HG03558 (cell line): ENCODE measurements around the gene P2RY6.
"Not testable (repeated sequence)": the region's sequence is repeated elsewhere in the genome, so short reads cannot be mapped to it uniquely, and the experiment has no call there.

Source experiments
- ATAC-seq: cut with Tn5 transposase; IDR thresholded peaks from one replicate; pipeline ENCODE4 v1.9.1; 2021; ENCODE audit warnings: moderate number of reproducible peaks; ENCODE audit not compliant: unreplicated experiment; ENCODE audit errors: extremely low read depth

P2RY6 gene

GRCh38 chr11:73271936-73272679 is at the start of gene P2RY6:
TSS of gene P2RY6 (plus strand) at chr11:73272338. CDS start at chr11:73296519, 24,181 bp downstream.
- ATAC-seq, result no peak

GRCh38 chr11:73223998-73224730 is 48.0 kb upstream of the P2RY6 start:
- no peak for ATAC-seq

- ATAC-seq, result no peak
Measured at GRCh38 chr11:73225001-73225686, 47.0 kb upstream of the P2RY6 start.

GRCh38 chr11:73225851-73226250 is 46.3 kb upstream of the P2RY6 start:
- no peak for ATAC-seq

GRCh38 chr11:73226297-73227006 is 45.7 kb upstream of the P2RY6 start:
- ATAC-seq, result no peak

GRCh38 chr11:73227571-73228211 is 44.4 kb upstream of the P2RY6 start:
- ATAC-seq, result no peak

GRCh38 chr11:73228268-73229134 is 43.6 kb upstream of the P2RY6 start:
- no peak for ATAC-seq

GRCh38 chr11:73229321-73229895 is 42.7 kb upstream of the P2RY6 start:
- ATAC-seq, result no peak

- no peak for ATAC-seq
Measured at GRCh38 chr11:73229896-73230875, 42.0 kb upstream of the P2RY6 start.

- ATAC-seq, result no peak
Measured at GRCh38 chr11:73230931-73231330, 41.2 kb upstream of the P2RY6 start.

- not testable (repeated sequence) for ATAC-seq
Measured at GRCh38 chr11:73232487-73232886, 39.7 kb upstream of the P2RY6 start.

GRCh38 chr11:73233211-73233610 is 38.9 kb upstream of the P2RY6 start:
- ATAC-seq, result no peak

- ATAC-seq, result no peak
Measured at GRCh38 chr11:73233692-73234470, 38.3 kb upstream of the P2RY6 start.

- no peak for ATAC-seq
Measured at GRCh38 chr11:73234471-73235181, 37.5 kb upstream of the P2RY6 start.

GRCh38 chr11:73235236-73235786 is 36.8 kb upstream of the P2RY6 start:
- no peak for ATAC-seq

- no peak for ATAC-seq
Measured at GRCh38 chr11:73236205-73236765, 35.9 kb upstream of the P2RY6 start.
